NCI-H226 (cell line): ENCODE results near the gene TGFB1.

Experiments
- DNase-seq: peaks from one replicate; pipeline ENCODE4 v3.0.0-alpha.2; 2015

The TGFB1 gene

GRCh38 chr19:41339936-41340335 lies 13.8 kb downstream of the TGFB1 start:
- DNase-seq, result peak; percentile 94

- no peak for DNase-seq
These were observed 18.3 kb downstream of the TGFB1 start for GRCh38 chr19:41335467-41335866.

- no peak for DNase-seq
These were observed 18.9 kb downstream of the TGFB1 start for GRCh38 chr19:41334793-41335192.

- no peak for DNase-seq
These were observed 21.3 kb downstream of the TGFB1 start for GRCh38 chr19:41332468-41332867.

GRCh38 chr19:41332000-41332399 lies 21.7 kb downstream of the TGFB1 start:
- no peak for DNase-seq

- no peak for DNase-seq
These were observed 22.6 kb downstream of the TGFB1 start for GRCh38 chr19:41330946-41331678.

- DNase-seq, result no peak
These were observed 23.2 kb downstream of the TGFB1 start for GRCh38 chr19:41330481-41330880.

- no peak for DNase-seq
These were observed 24.9 kb downstream of the TGFB1 start for GRCh38 chr19:41328842-41329225.

- no peak for DNase-seq
These were observed 25.4 kb downstream of the TGFB1 start for GRCh38 chr19:41328157-41328841.

GRCh38 chr19:41327576-41328156 lies 26.1 kb downstream of the TGFB1 start:
- peak; percentile 73 for DNase-seq

- no peak for DNase-seq
These were observed 26.6 kb downstream of the TGFB1 start for GRCh38 chr19:41327076-41327575.

GRCh38 chr19:41325947-41326706 lies 27.6 kb downstream of the TGFB1 start:
- DNase-seq, result no peak

GRCh38 chr19:41325640-41325946 lies 28.1 kb downstream of the TGFB1 start:
- DNase-seq, result no peak

- DNase-seq, result peak; percentile 65
These were observed 28.6 kb downstream of the TGFB1 start for GRCh38 chr19:41324921-41325639.

GRCh38 chr19:41324231-41324702 lies 29.5 kb downstream of the TGFB1 start:
- no peak for DNase-seq

GRCh38 chr19:41323430-41324125 lies 30.1 kb downstream of the TGFB1 start:
- DNase-seq, result peak; percentile 93

GRCh38 chr19:41323023-41323422 lies 30.7 kb downstream of the TGFB1 start:
- DNase-seq, result peak; percentile 35

- DNase-seq, result no peak
These were observed 31.3 kb downstream of the TGFB1 start for GRCh38 chr19:41322451-41322850.

- DNase-seq, result peak; percentile 62
These were observed 32.0 kb downstream of the TGFB1 start for GRCh38 chr19:41321600-41322270.

GRCh38 chr19:41321204-41321599 lies 32.5 kb downstream of the TGFB1 start:
- no peak for DNase-seq

- DNase-seq, result no peak
These were observed 33.2 kb downstream of the TGFB1 start for GRCh38 chr19:41320568-41320967.
